HEK293 (cell line): ENCODE data around the gene STK32A.

Experiments
- CTCF ChIA-PET: fragments of 350-600 bp; formaldehyde crosslinking; extraction: SDS; loops from one replicate; lab custom pipeline; 2021; ENCODE audit warnings: antibody characterized with exemption; lab: Yijun Ruan, JAX
- POLR2A ChIA-PET: fragments of 300-600 bp; formaldehyde crosslinking; extraction: SDS; loops from one replicate; lab custom pipeline; 2020; ENCODE audit warnings: antibody characterized with exemption, inconsistent platforms; lab: Yijun Ruan, JAX
- H3K27ac ChIP-seq: fragments of 200-500 bp; sonication (Bioruptor generic); 2 replicates; pipeline ENCODE4 v1.5.1; 2014; ENCODE audit warnings: low read depth, low read length, control low read depth, inconsistent platforms; ENCODE audit errors: extremely low read depth
- H3K36me3 ChIP-seq, 2 experiments: fragments of 200-500 bp in 1 of 2; sonication (Bioruptor generic) in 1 of 2; 1 replicate in 1 of 2; 2 replicates in 1 of 2; pipeline ENCODE4 v1.5.1; 2014 to 2017; ENCODE audit warnings: inconsistent platforms in 2 of 2, low read length in 2 of 2; ENCODE audit not compliant: control insufficient read depth in 2 of 2, insufficient read depth in 1 of 2
- H3K4me1 ChIP-seq: fragments of 200-500 bp; sonication (Bioruptor generic); 2 replicates; pipeline ENCODE4 v1.5.1; 2014; ENCODE audit warnings: mild to moderate bottlenecking, low read length, inconsistent platforms; ENCODE audit not compliant: control insufficient read depth, insufficient read depth
- H3K4me3 ChIP-seq: 2 replicates; pipeline ENCODE4 v1.5.1; 2011; ENCODE audit warnings: low read depth, mild to moderate bottlenecking, control low read depth, low read length, moderate library complexity
- H3K9me3 ChIP-seq: fragments of 200-500 bp; sonication (Bioruptor generic); 2 replicates; pipeline ENCODE4 v1.5.1; 2014; ENCODE audit warnings: low read depth, low read length, inconsistent platforms; ENCODE audit not compliant: control insufficient read depth, insufficient read depth
- CTCF ChIP-seq: fragments of 450-650 bp; formaldehyde crosslinking; IDR thresholded peaks from 2 replicates; pipeline ENCODE4 v1.5.1; 2016; ENCODE audit warnings: missing biosample characterization, missing genetic modification characterization
- KLF10 ChIP-seq: fragments of 450-650 bp; IDR thresholded peaks from 2 replicates; pipeline ENCODE4 v1.5.1; 2018; ENCODE audit warnings: missing biosample characterization, mild to moderate bottlenecking, missing genetic modification characterization
- KLF7 ChIP-seq: fragments of 450-650 bp; formaldehyde crosslinking; IDR thresholded peaks from 2 replicates; pipeline ENCODE4 v1.5.1; 2016; ENCODE audit warnings: missing biosample characterization, missing genetic modification characterization, borderline replicate concordance
- TSHZ1 ChIP-seq: fragments of 450-650 bp; formaldehyde crosslinking; IDR thresholded peaks from 2 replicates; pipeline ENCODE4 v1.5.1; 2016; ENCODE audit warnings: missing biosample characterization, missing genetic modification characterization, borderline replicate concordance
- ZBTB21 ChIP-seq: fragments of 450-650 bp; formaldehyde crosslinking; IDR thresholded peaks from 2 replicates; pipeline ENCODE4 v1.5.1; 2017; ENCODE audit warnings: missing biosample characterization, missing genetic modification characterization
- ZFP3 ChIP-seq: fragments of 450-650 bp; formaldehyde crosslinking; IDR thresholded peaks from 2 replicates; pipeline ENCODE4 v1.5.1; 2016; ENCODE audit warnings: low read depth, missing biosample characterization, missing genetic modification characterization
- ZFP41 ChIP-seq: fragments of 450-650 bp; formaldehyde crosslinking; IDR thresholded peaks from 2 replicates; pipeline ENCODE4 v1.5.1; 2016; ENCODE audit warnings: missing biosample characterization, missing genetic modification characterization, borderline replicate concordance
- ZNF280C ChIP-seq: fragments of 450-650 bp; formaldehyde crosslinking; IDR thresholded peaks from 2 replicates; pipeline ENCODE4 v1.5.1; 2016; ENCODE audit warnings: missing biosample characterization, missing genetic modification characterization
- ZNF433 ChIP-seq: fragments of 450-650 bp; formaldehyde crosslinking; IDR thresholded peaks from 2 replicates; pipeline ENCODE4 v1.5.1; 2016; ENCODE audit warnings: missing biosample characterization, missing genetic modification characterization, low read depth
- ZNF513 ChIP-seq: fragments of 450-650 bp; IDR thresholded peaks from 2 replicates; pipeline ENCODE4 v1.5.1; 2018; ENCODE audit warnings: missing biosample characterization, missing genetic modification characterization
- ZNF549 ChIP-seq: fragments of 450-650 bp; IDR thresholded peaks from 2 replicates; pipeline ENCODE4 v1.5.1; 2018; ENCODE audit warnings: missing biosample characterization, missing genetic modification characterization, mild to moderate bottlenecking, inconsistent platforms, moderate library complexity
- ZNF560 ChIP-seq: fragments of 450-650 bp; formaldehyde crosslinking; IDR thresholded peaks from 2 replicates; pipeline ENCODE4 v1.5.1; 2017; ENCODE audit warnings: missing biosample characterization, missing genetic modification characterization, borderline replicate concordance
- ZNF664 ChIP-seq: fragments of 450-650 bp; formaldehyde crosslinking; IDR thresholded peaks from 2 replicates; pipeline ENCODE4 v1.5.1; 2016; ENCODE audit warnings: missing biosample characterization, missing genetic modification characterization
- ZNF670 ChIP-seq: fragments of 450-650 bp; formaldehyde crosslinking; IDR thresholded peaks from 2 replicates; pipeline ENCODE4 v1.5.1; 2016; ENCODE audit warnings: missing biosample characterization, missing genetic modification characterization, low read depth

Gene STK32A

GRCh38 chr5:147245381-147246165, 10.7 kb downstream of the STK32A start:
- ChIA-PET POLR2A (no interaction called here), CTCF (no interaction called here)
- TF ChIP-seq CTCF (no peak), ZBTB21 (tag by site-specific recombination) (no peak), ZNF560 (tag by site-specific recombination) (no peak), ZNF670 (tag by site-specific recombination) (no peak), ZNF664 (tag by site-specific recombination) (no peak), KLF7 (tag by site-specific recombination) (no peak), TSHZ1 (tag by site-specific recombination) (no peak), ZFP3 (no peak), ZNF433 (no peak), ZNF513 (no peak), ZNF280C (tag by site-specific recombination) (no peak), KLF10 (tag by site-specific recombination) (no peak), ZFP41 (tag by site-specific recombination) (no peak)
- Histone ChIP-seq H3K27ac (no peak overlapping the region), H3K36me3 (no peaks in the 10 kb centered on the region), H3K4me3 (no peak overlapping the region), H3K9me3 (no peaks in the 10 kb centered on the region), H3K4me1 (no peaks in the 10 kb centered on the region)

GRCh38 chr5:147248561-147248960, 13.7 kb downstream of the STK32A start:
- POLR2A ChIA-PET, result no interaction called here

More at GRCh38 chr5:147248561-147248960, 13.7 kb downstream of the STK32A start:
- TF ChIP-seq ZBTB21 (tag by site-specific recombination) (no peak), ZNF549 (tag by site-specific recombination) (no peak)
- TF ChIP-seq, all 188 proteins: peak for 0
- Histone ChIP-seq H3K4me1 (no peaks in the 10 kb centered on the region), H3K9me3 (no peaks in the 10 kb centered on the region), H3K4me3 (no peak overlapping the region), H3K36me3 (no peaks in the 10 kb centered on the region), H3K27ac (no peak overlapping the region)
- CTCF ChIA-PET, result no interaction called here
